ENCODE data around the gene KCTD19. TPM values are rescaled to one million over a fixed set of nuclear protein-coding genes. Genes with fewer than 3 reads are reported as not detected.

Gene KCTD19
- total RNA-seq, 2 experiments from 2014 or later: 3.0 to 3.9 TPM

GRCh38 chr16:67278773-67279295, 47.7 kb downstream of the KCTD19 start:
- ATAC-seq (peak; percentile 65), DNase-seq (peak; percentile 74)
- CTCF ChIA-PET: interaction anchor here (0.6 to 2.0 kb wide), 21 partner anchors 9 to 202 kb away, joined by 3 to 10 read pairs (median 4); partner anchors contain the start of genes ATP6V0D1, KCTD19, LRRC36 and TPPP3
- Mint-ChIP-seq H3K27me3 (no peaks in the 10 kb centered on the region), H3K27ac (peak overlapping the region; percentile 90), H3K9me3 (no peaks in the 10 kb centered on the region), H3K4me3 (peak overlapping the region; percentile 89), H3K4me1 (ENCODE audit: low read depth) (peaks cover 18% of the 10 kb centered on the region), H3K36me3 (ENCODE audit: low read depth) (peaks cover 22% of the 10 kb centered on the region)
- intact Hi-C loops (cut with micrococcal nuclease): loop anchor here (5.0 kb wide), 1 partner anchor 48 kb away; the partner anchor contains the start of genes KCTD19 and LRRC36
- POLR2A ChIA-PET: interaction anchor here (0.6 to 1.1 kb wide), 4 partner anchors 31 to 269 kb away, joined by 3 to 4 read pairs (median 3); partner anchors contain the start of gene SLC9A5
- TF ChIP-seq CTCF (IDR thresholded peaks at IDR 0.05): no peak

DNA sequence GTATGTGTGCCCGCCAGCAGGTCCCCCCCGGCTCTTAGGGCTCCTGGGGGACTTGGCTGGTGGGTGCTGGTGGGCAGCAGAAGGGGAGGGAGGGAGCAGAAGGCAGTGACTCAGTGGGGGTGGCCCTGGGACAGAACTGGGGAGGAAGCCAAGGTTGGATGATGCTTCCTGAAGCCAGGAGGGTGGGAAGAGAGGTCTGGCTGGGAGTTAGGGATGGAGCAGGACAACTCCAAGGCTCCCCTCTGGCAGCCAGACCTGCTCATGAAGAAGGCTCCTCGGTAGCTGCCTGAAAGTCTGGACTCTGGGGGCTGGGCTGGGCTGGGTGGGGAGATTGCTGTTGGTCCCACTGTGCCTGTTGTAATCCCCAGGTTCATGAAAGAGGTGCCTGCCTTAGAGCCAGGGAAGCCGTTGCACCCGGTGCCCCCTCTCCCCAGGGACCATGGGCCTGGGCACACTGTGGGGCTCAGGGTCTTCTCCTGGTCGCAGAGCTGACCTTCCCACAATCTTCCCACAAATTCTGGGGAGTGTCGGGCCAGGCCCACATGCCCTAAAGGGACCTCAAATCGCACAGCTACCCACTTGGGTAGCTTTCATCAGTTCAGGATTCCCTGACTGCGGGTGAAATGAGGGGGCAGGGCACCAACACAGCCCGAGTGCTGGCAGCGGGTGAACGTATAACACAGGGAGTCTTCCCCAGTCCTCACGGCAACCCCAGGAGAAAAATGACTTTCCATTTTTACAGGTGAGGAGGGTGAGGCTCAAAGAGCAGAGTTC, 48.4 kb downstream of the KCTD19 start:
- no peak for ATAC-seq

GRCh38 chr16:67277294-67277998, 49.1 kb downstream of the KCTD19 start:
- peak; percentile 49 for DNase-seq
- TF ChIP-seq CTCF (IDR thresholded peaks at IDR 0.05): no peak
- ChIA-PET POLR2A (interaction anchor here (1.0 to 2.1 kb wide), 2 partner anchors 10 to 33 kb away, joined by 3 to 7 read pairs; no protein-coding TSS in a partner anchor), CTCF (interaction anchor here (0.7 to 2.0 kb wide), 10 partner anchors 11 to 316 kb away, joined by 3 to 8 read pairs (median 3); partner anchors contain the start of genes CES3, KCTD19, LRRC36 and TMEM208)
- Mint-ChIP-seq H3K27me3 (no peaks in the 10 kb centered on the region), H3K27ac (peak overlapping the region; percentile 83), H3K9me3 (no peaks in the 10 kb centered on the region), H3K36me3 (ENCODE audit: low read depth) (peaks cover 25% of the 10 kb centered on the region), H3K4me1 (ENCODE audit: low read depth) (peaks cover 18% of the 10 kb centered on the region), H3K4me3 (peak overlapping the region; percentile 89)
- ATAC-seq: no peak
- intact Hi-C loops (cut with micrococcal nuclease): loop anchor here (5.0 kb wide), 1 partner anchor 50 kb away; the partner anchor contains the start of genes KCTD19 and LRRC36

More for the DNA sequence above, 48.4 kb downstream of the KCTD19 start:
- intact Hi-C loops (cut with micrococcal nuclease): loop anchor here (5.0 kb wide), 1 partner anchor 49 kb away; the partner anchor contains the start of genes KCTD19 and LRRC36
- Mint-ChIP-seq H3K9me3 (no peaks in the 10 kb centered on the region), H3K4me3 (peak overlapping the region; percentile 89), H3K4me1 (ENCODE audit: low read depth) (peaks cover 18% of the 10 kb centered on the region), H3K36me3 (ENCODE audit: low read depth) (peaks cover 24% of the 10 kb centered on the region), H3K27me3 (no peaks in the 10 kb centered on the region), H3K27ac (peak overlapping the region; percentile 90)
- CTCF ChIA-PET: interaction anchor here (0.6 to 2.0 kb wide), 27 partner anchors 9 to 202 kb away, joined by 3 to 10 read pairs (median 3); partner anchors contain the start of genes ATP6V0D1, KCTD19, LRRC36 and TMEM208
- POLR2A ChIA-PET: interaction anchor here (0.6 to 2.1 kb wide), 6 partner anchors 10 to 270 kb away, joined by 3 to 7 read pairs (median 3); partner anchors contain the start of gene SLC9A5
- no peak for DNase-seq
- TF ChIP-seq CTCF (IDR thresholded peaks at IDR 0.05): no peak

GRCh38 chr16:67275321-67275720, 51.2 kb downstream of the KCTD19 start:
- Mint-ChIP-seq H3K9me3 (no peaks in the 10 kb centered on the region), H3K4me3 (no peak overlapping the region), H3K27ac (no peak overlapping the region), H3K4me1 (ENCODE audit: low read depth) (peaks cover 18% of the 10 kb centered on the region), H3K27me3 (no peaks in the 10 kb centered on the region), H3K36me3 (ENCODE audit: low read depth) (peaks cover 25% of the 10 kb centered on the region)
- DNase-seq: no peak
- TF ChIP-seq CTCF (IDR thresholded peaks at IDR 0.05): no peak
- intact Hi-C loops (cut with micrococcal nuclease): loop anchor here (5.0 kb wide), 1 partner anchor 52 kb away; the partner anchor contains the start of genes KCTD19 and LRRC36
- ATAC-seq: no peak
- CTCF ChIA-PET: no interaction called here
- POLR2A ChIA-PET: no interaction called here
